ENCODE measurements around the gene MERTK. TPM values are rescaled to one million over a fixed set of nuclear protein-coding genes. Genes with fewer than 3 reads are reported as not detected.

The MERTK gene
- total RNA-seq, 1 donor from 2014 or later: 4.7 TPM

Other genes with a start within 250 kb of the MERTK start
- 17.0 TPM for gene ANAPC1, start 14.4 kb upstream of the MERTK start, total RNA-seq
- gene TMEM87B, start 156.7 kb downstream of the MERTK start, total RNA-seq: 5.7 TPM
- 0.60 TPM for gene FBLN7, start 239.8 kb downstream of the MERTK start, total RNA-seq